Activated B cell treated with CpG ODN at 0.5 μM for 24 hours (primary cell): ENCODE data around the gene CHSY3. TPM values are rescaled to one million over a fixed set of nuclear protein-coding genes. Genes with fewer than 3 reads are reported as not detected.

Source experiments
- ATAC-seq: fragments of 200-7000 bp; cut with Tn5 transposase; one replicate; pipeline ENCODE4 v1.10.0; 2021; ENCODE audit warnings: low read depth, mild to moderate bottlenecking, moderate library complexity
- CTCF ChIA-PET: fragments of 350-600 bp; sonication (Branson Sonifier 250); formaldehyde crosslinking; loops from one replicate; lab custom pipeline; 2021; ENCODE audit warnings: antibody characterized with exemption; lab: Charles Lee
- POLR2A ChIA-PET: fragments of 350-600 bp; sonication (Branson Sonifier 250); formaldehyde crosslinking; loops from one replicate; lab custom pipeline; 2021; ENCODE audit warnings: antibody characterized with exemption; lab: Charles Lee
- DNase-seq: peaks from one replicate; pipeline ENCODE4 v3.0.0; 2022
- H3K27ac Mint-ChIP-seq: one replicate; pipeline ENCODE4 v1.8.0; 2020; ENCODE audit warnings: mixed read lengths
- H3K27me3 Mint-ChIP-seq: one replicate; pipeline ENCODE4 v1.8.0; 2021; ENCODE audit warnings: mixed read lengths
- H3K36me3 Mint-ChIP-seq: one replicate; pipeline ENCODE4 v1.8.0; 2021; ENCODE audit warnings: low read depth, mixed read lengths
- H3K4me1 Mint-ChIP-seq: one replicate; pipeline ENCODE4 v1.8.0; 2021; ENCODE audit warnings: mixed read lengths
- H3K4me3 Mint-ChIP-seq: one replicate; pipeline ENCODE4 v1.8.0; 2020; ENCODE audit warnings: mild to moderate bottlenecking, mixed read lengths
- H3K9me3 Mint-ChIP-seq: one replicate; pipeline ENCODE4 v1.8.0; 2020; ENCODE audit warnings: mixed read lengths
- CTCF ChIP-seq: fragments of 200-600 bp; IDR thresholded peaks from one replicate; pipeline ENCODE4 v1.8.0; 2022; ENCODE audit warnings: antibody characterized with exemption, mild to moderate bottlenecking
- intact Hi-C: fragments of 100-400 bp; cut with micrococcal nuclease; formaldehyde crosslinking; loops from one replicate; pipeline ENCODE4 v1.15.1; 2024
- total RNA-seq: library from RNA; stranded (reverse); gene quantifications from 2 replicates; pipeline ENCODE4 v1.2.3, GENCODE V29; 2022

CHSY3 gene
- total RNA-seq, 1 donor from 2014 or later, result not detected

GRCh38 chr5:129962506-129962905, 58.2 kb downstream of the CHSY3 start:
- ATAC-seq, result no peak
- H3K36me3 Mint-ChIP-seq, result no peaks in the 10 kb centered on the region
- no peak overlapping the region for H3K4me3 Mint-ChIP-seq
- no peaks in the 10 kb centered on the region for H3K27me3 Mint-ChIP-seq
- no peaks in the 10 kb centered on the region for H3K9me3 Mint-ChIP-seq
- no peaks in the 10 kb centered on the region for H3K4me1 Mint-ChIP-seq
- H3K27ac Mint-ChIP-seq, result no peak overlapping the region
- DNase-seq, result no peak
- TF ChIP-seq CTCF, result no peak
- POLR2A ChIA-PET, result no interaction called here
- CTCF ChIA-PET, result no interaction called here
- intact Hi-C loops, result no loop called here

- Mint-ChIP-seq H3K4me3 (no peak overlapping the region), H3K27me3 (no peaks in the 10 kb centered on the region), H3K4me1 (no peaks in the 10 kb centered on the region), H3K27ac (no peak overlapping the region), H3K9me3 (no peaks in the 10 kb centered on the region), H3K36me3 (no peaks in the 10 kb centered on the region)
- intact Hi-C loops, result no loop called here
- ChIA-PET CTCF (no interaction called here), POLR2A (no interaction called here)
- TF ChIP-seq CTCF, result no peak
- DNase-seq (no peak), ATAC-seq (no peak)
These were observed 59.1 kb downstream of the CHSY3 start for GRCh38 chr5:129963359-129963758.

GRCh38 chr5:129966071-129966470, 61.8 kb downstream of the CHSY3 start:
- ChIA-PET POLR2A (no interaction called here), CTCF (no interaction called here)
- no peak overlapping the region for H3K4me3 Mint-ChIP-seq
- no peaks in the 10 kb centered on the region for H3K9me3 Mint-ChIP-seq
- intact Hi-C loops, result no loop called here
- DNase-seq (no peak), ATAC-seq (no peak)
- no peak overlapping the region for H3K27ac Mint-ChIP-seq
- no peaks in the 10 kb centered on the region for H3K36me3 Mint-ChIP-seq
- TF ChIP-seq CTCF, result no peak
- H3K27me3 Mint-ChIP-seq, result no peaks in the 10 kb centered on the region
- no peaks in the 10 kb centered on the region for H3K4me1 Mint-ChIP-seq

GRCh38 chr5:129971714-129972113, 67.4 kb downstream of the CHSY3 start:
- ChIA-PET CTCF (no interaction called here), POLR2A (no interaction called here)
- ATAC-seq, result no peak
- Mint-ChIP-seq H3K27ac (no peak overlapping the region), H3K4me1 (no peaks in the 10 kb centered on the region), H3K9me3 (no peaks in the 10 kb centered on the region), H3K27me3 (no peaks in the 10 kb centered on the region), H3K36me3 (no peaks in the 10 kb centered on the region), H3K4me3 (no peak overlapping the region)
- intact Hi-C loops, result no loop called here
- DNase-seq, result no peak
- no peak for TF ChIP-seq CTCF

- H3K36me3 Mint-ChIP-seq, result no peaks in the 10 kb centered on the region
- no peak overlapping the region for H3K4me3 Mint-ChIP-seq
- ChIA-PET POLR2A (no interaction called here), CTCF (no interaction called here)
- no peaks in the 10 kb centered on the region for H3K4me1 Mint-ChIP-seq
- no peak for DNase-seq
- no peak for TF ChIP-seq CTCF
- no peaks in the 10 kb centered on the region for H3K27me3 Mint-ChIP-seq
- H3K27ac Mint-ChIP-seq, result no peak overlapping the region
- no peak for ATAC-seq
- intact Hi-C loops, result no loop called here
- H3K9me3 Mint-ChIP-seq, result no peaks in the 10 kb centered on the region
These were observed 68.3 kb downstream of the CHSY3 start for GRCh38 chr5:129972465-129973141.
